K562 (cell line): ENCODE results near the gene RAB40B. TPM values are rescaled to one million over a fixed set of nuclear protein-coding genes. Genes with fewer than 3 reads are reported as not detected.

Experiments used
- ATAC-seq: fragments of 200-7000 bp; cut with Tn5 transposase; 3 replicates; pipeline ENCODE4 v1.9.1; 2020; ENCODE audit warnings: moderate library complexity
- BruUV-seq: library from RNA; stranded (reverse); fragments of 400-500 nt; replicated peaks from 2 replicates; lab custom pipeline; 2021; lab: Mats Ljungman, UMichigan
- CTCF ChIA-PET: fragments of 300-600 bp; formaldehyde crosslinking; extraction: SDS; loops from one replicate; lab custom pipeline; 2021; ENCODE audit warnings: low intra/inter-chr PET ratio; lab: Yijun Ruan, JAX
- POLR2A ChIA-PET: fragments of 300-600, 350-650 bp; sonication (Branson Sonifier 250); formaldehyde crosslinking; extraction: SDS; loops from one replicate; lab custom pipeline; 2021; ENCODE audit warnings: antibody characterized with exemption, inconsistent platforms; lab: Yijun Ruan, JAX
- DNase-seq, 4 experiments: peaks; one replicate each; pipeline versions ENCODE4 v3.0.0 to v3.0.0-alpha.2; 2011 to 2018; ENCODE audit warnings: low spot score in 3 of 4, mixed read lengths in 3 of 4; ENCODE audit errors: extremely low read depth in 1 of 4
- FAIRE-seq: peaks from 2 replicates; lab custom pipeline; 2011; peaks lifted over from hg19 to GRCh38; lab: Jason Lieb, UNC
- H2AFZ ChIP-seq: 2 replicates; pipeline ENCODE4 v1.6.0; 2011; ENCODE audit warnings: low read depth, low read length, control low read depth, inconsistent platforms
- H3K27ac ChIP-seq: fragments of 200-600 bp; 3 replicates; pipeline ENCODE4 v1.8.0; 2011; ENCODE audit warnings: low read depth, mild to moderate bottlenecking, control low read depth, inconsistent platforms, low read length, moderate library complexity, mixed read lengths; ENCODE audit errors: extremely low read depth
- H3K27me3 ChIP-seq, 2 experiments: fragments of 300-600 bp in 1 of 2; 2 replicates in 1 of 2; 3 replicates in 1 of 2; pipeline versions ENCODE4 v1.6.0 to v1.8.0; 2011; ENCODE audit warnings: inconsistent platforms in 2 of 2, low read length in 2 of 2, mild to moderate bottlenecking in 1 of 2, mixed read lengths in 1 of 2, moderate library complexity in 1 of 2; ENCODE audit not compliant: control insufficient read depth in 2 of 2, insufficient read depth in 2 of 2
- H3K36me3 ChIP-seq: fragments of 300-600 bp; 3 replicates; pipeline ENCODE4 v1.8.0; 2011; ENCODE audit warnings: mild to moderate bottlenecking, low read length, inconsistent platforms; ENCODE audit not compliant: control insufficient read depth, insufficient read depth
- H3K4me1 ChIP-seq, 2 experiments: fragments of 200-600 bp in 1 of 2; replicated peaks in 1 of 2; 2 replicates in 1 of 2; 3 replicates in 1 of 2; pipeline versions ENCODE4 v1.5.1 to v1.8.0; 2011; ENCODE audit warnings: inconsistent platforms in 2 of 2, low read length in 2 of 2, mild to moderate bottlenecking in 1 of 2, mixed read lengths in 1 of 2, moderate library complexity in 1 of 2; ENCODE audit not compliant: control insufficient read depth in 2 of 2, insufficient read depth in 2 of 2
- H3K4me2 ChIP-seq: 2 replicates; pipeline ENCODE4 v1.6.1; 2011; ENCODE audit warnings: low read length, control low read depth, inconsistent platforms, mixed read lengths; ENCODE audit not compliant: insufficient read depth
- H3K4me3 ChIP-seq: fragments of 200-600 bp; sonication (generic), shearing (Covaris generic); 2 replicates; pipeline ENCODE4 v1.5.1; 2016; ENCODE audit warnings: control low read depth, inconsistent platforms
- H3K79me2 ChIP-seq: fragments of 200-600 bp; 3 replicates; pipeline ENCODE4 v1.8.0; 2011; ENCODE audit warnings: low read length, inconsistent platforms; ENCODE audit not compliant: control insufficient read depth, insufficient read depth
- H3K9ac ChIP-seq, 2 experiments: 2 replicates each; pipeline versions ENCODE4 v1.6.0 to v1.6.1; 2011; ENCODE audit warnings: low read depth in 2 of 2, low read length in 2 of 2, control low read depth in 1 of 2, inconsistent platforms in 1 of 2, mild to moderate bottlenecking in 1 of 2, mixed read lengths in 1 of 2; ENCODE audit not compliant: insufficient read depth in 1 of 2
- H3K9me1 ChIP-seq: one replicate; pipeline ENCODE4 v1.6.0; 2011; ENCODE audit warnings: inconsistent platforms, mild to moderate bottlenecking, low read length, moderate library complexity; ENCODE audit not compliant: control insufficient read depth, insufficient read depth
- H3K9me3 ChIP-seq: replicated peaks from 2 replicates; pipeline ENCODE4 v1.5.1; 2011; ENCODE audit warnings: low read depth, low read length, inconsistent platforms; ENCODE audit not compliant: control insufficient read depth, insufficient read depth
- H4K20me1 ChIP-seq: replicated peaks from 2 replicates; pipeline ENCODE4 v1.6.1; 2011; ENCODE audit warnings: low read length, inconsistent platforms, mixed read lengths; ENCODE audit not compliant: control insufficient read depth, insufficient read depth
- MTF1 ChIP-seq: fragments of 250-450 bp; sonication (Bioruptor Pico); IDR thresholded peaks from 2 replicates; pipeline ENCODE4 v1.9.0; 2021; ENCODE audit warnings: moderate library complexity, mild to moderate bottlenecking, inconsistent platforms, borderline replicate concordance
- NR2C2 ChIP-seq, 2 experiments: fragments of 200-800 bp in 1 of 2; sonication (Bioruptor generic) in 1 of 2; sonication (generic) in 1 of 2; formaldehyde crosslinking in 1 of 2; IDR thresholded peaks; 2 replicates each; pipeline versions ENCODE4 v1.6.1 to v1.8.0; 2016 to 2022; ENCODE audit warnings: mild to moderate bottlenecking in 1 of 2, missing compliant biosample characterization in 1 of 2, missing genetic modification characterization in 1 of 2, missing genetic modification reagents in 1 of 2
- SMAD3 ChIP-seq: fragments of 450-650 bp; formaldehyde crosslinking; conservative IDR thresholded peaks from 2 replicates; pipeline ENCODE4 v1.4.0; 2020; ENCODE audit warnings: mild to moderate bottlenecking
- STAT5A ChIP-seq: IDR thresholded peaks from 2 replicates; pipeline ENCODE4 v1.6.1; 2012; ENCODE audit warnings: low read length, inconsistent platforms, borderline replicate concordance
- ZFP1 ChIP-seq: fragments of 450-650 bp; formaldehyde crosslinking; IDR thresholded peaks from 2 replicates; pipeline ENCODE4 v1.4.0; 2020; ENCODE audit warnings: mild to moderate bottlenecking, mixed read lengths
- ZNF212 ChIP-seq: fragments of 450-650 bp; formaldehyde crosslinking; IDR thresholded peaks from 2 replicates; pipeline ENCODE4 v1.4.0; 2020; ENCODE audit warnings: mild to moderate bottlenecking
- ZNF239 ChIP-seq: fragments of 250-450 bp; sonication (Bioruptor Pico); IDR thresholded peaks from 2 replicates; pipeline ENCODE4 v1.4.0; 2020; ENCODE audit warnings: mild to moderate bottlenecking
- WGBS: fragments of 100-300 bp; shearing (Covaris generic); methylation state at CpG from one replicate; pipeline ENCODE4 v1.1.6; 2016; ENCODE audit warnings: low coverage, mixed read lengths; ENCODE audit not compliant: insufficient coverage; ENCODE audit errors: missing lambda C conversion rate; 5-methylcytosine and 5-hydroxymethylcytosine counted together
- in situ Hi-C: fragments of 300-500 bp; cut with MboI; formaldehyde crosslinking; loops from 4 replicates; pipeline ENCODE4 v1.15.0; 2018; ENCODE audit warnings: inconsistent platforms, mixed read lengths
- intact Hi-C: fragments of 100-400 bp; cut with micrococcal nuclease; formaldehyde crosslinking; loops from 2 replicates; pipeline ENCODE4 v1.14.2; 2022
- polyA plus RNA-seq, 8 experiments: library from polyadenylated mRNA; depleted of rRNA in 4 of 8; stranded (reverse) in 5 of 8; unstranded in 3 of 8; fragments of >200 nt; fragmentation: Nextera tagmentation in 2 of 8; fragmentation: Illumina TruSeq in 1 of 8; extraction: Ambion mirVana in 2 of 8; extraction: Trizol in 1 of 8; gene quantifications; 2 replicates each; pipeline versions ENCODE4 v1.2.1 to v1.2.3, GENCODE V29; 2011 to 2014; ENCODE audit warnings: inconsistent platforms in 1 of 8, missing spikeins in 1 of 8
- total RNA-seq, 7 experiments: library from RNA; depleted of rRNA in 6 of 7; stranded (reverse); fragments of >200 nt in 6 of 7; fragmentation: Illumina TruSeq in 2 of 7; extraction: Trizol in 2 of 7; gene quantifications; 2 replicates each; pipeline versions ENCODE4 v1.2.1 to v1.2.3, GENCODE V29; 2011 to 2021; ENCODE audit warnings: low replicate concordance in 1 of 7
- TF ChIP-seq, protein P1 (sequence below): fragments of 200-600 bp; sonication (generic); IDR thresholded peaks from one replicate; pipeline ENCODE4 v1.6.1; 2012; ENCODE audit warnings: mild to moderate bottlenecking, low read depth, low read length, inconsistent platforms
- TF ChIP-seq, protein P2 (sequence below): sonication (generic); formaldehyde crosslinking; IDR thresholded peaks from 2 replicates; pipeline ENCODE4 v1.8.1; 2023; ENCODE audit warnings: mild to moderate bottlenecking, missing genetic modification reagents

RAB40B gene
- total and polyA plus RNA-seq, 9 of the 15 experiments (the other 6 are each of a cell fraction or from before 2014, with no cell fraction given), result 0.13 to 4.6 (median 1.4) TPM

DNA sequence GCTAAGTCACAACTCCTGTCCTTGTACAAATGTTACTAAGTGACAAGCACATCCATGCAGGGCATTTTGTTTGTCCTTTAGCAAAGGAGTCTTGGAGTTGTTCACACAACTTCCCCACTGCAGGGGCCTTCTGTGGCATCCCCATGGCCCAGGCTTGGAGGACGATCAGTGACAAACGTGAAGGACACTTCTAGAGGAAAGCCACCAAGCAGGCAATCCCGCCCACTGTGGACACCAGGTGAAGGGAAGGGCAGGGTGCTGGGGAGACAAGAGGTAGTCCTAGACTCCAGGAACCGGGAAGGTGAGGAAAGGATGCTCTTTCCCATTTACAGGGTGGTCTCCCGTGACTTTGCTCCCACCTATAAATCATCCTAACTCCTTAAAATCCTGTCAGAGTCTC lies 54.4 kb downstream of the RAB40B start:
- DNase-seq (no peak), ATAC-seq (no peak), FAIRE-seq (no peak)
- intact Hi-C loops (no loop called here), in situ Hi-C loops (no loop called here)
- ChIA-PET POLR2A (interaction anchor here (0.5 kb wide), 1 partner anchor 50 kb away, joined by 4 read pairs; no protein-coding TSS in a partner anchor), CTCF (no interaction called here)
- 87% methylated on average over 5 of the region's 5 CpGs for WGBS
- H3K27me3 ChIP-seq, result no peaks in the 10 kb centered on the region
- peaks cover 85% of the 10 kb centered on the region for H3K79me2 ChIP-seq
- H3K27ac ChIP-seq, result no peak overlapping the region
- peaks cover 66% of the 10 kb centered on the region for H3K36me3 ChIP-seq
- no peak overlapping the region for H3K9ac ChIP-seq
- no peak overlapping the region for H3K4me2 ChIP-seq
- H3K4me3 ChIP-seq, result no peak overlapping the region
- H3K4me1 ChIP-seq, result peaks cover 11 to 34% of the 10 kb centered on the region in 2 experiments; a peak in 4 of 5 replicates
- no peaks in the 10 kb centered on the region for H3K9me3 ChIP-seq
- H4K20me1 ChIP-seq, result peaks cover 28% of the 10 kb centered on the region
- no peak overlapping the region for H2AFZ ChIP-seq
- no TSS peak for BruUV-seq
- peaks cover 9% of the 10 kb centered on the region for H3K9me1 ChIP-seq
- TF ChIP-seq ZNF212 (no peak), NR2C2 (CRISPR knock-in tag; IDR thresholded peaks at IDR 0.05) (no peak), NR2C2 (tag; IDR thresholded peaks at IDR 0.05) (no peak), ZNF239 (CRISPR knock-in tag) (no peak), SMAD3 (no peak), STAT5A (no peak), ZFP1 (CRISPR knock-in tag) (no peak), MTF1 (no peak)
- TF ChIP-seq, protein P1, sequence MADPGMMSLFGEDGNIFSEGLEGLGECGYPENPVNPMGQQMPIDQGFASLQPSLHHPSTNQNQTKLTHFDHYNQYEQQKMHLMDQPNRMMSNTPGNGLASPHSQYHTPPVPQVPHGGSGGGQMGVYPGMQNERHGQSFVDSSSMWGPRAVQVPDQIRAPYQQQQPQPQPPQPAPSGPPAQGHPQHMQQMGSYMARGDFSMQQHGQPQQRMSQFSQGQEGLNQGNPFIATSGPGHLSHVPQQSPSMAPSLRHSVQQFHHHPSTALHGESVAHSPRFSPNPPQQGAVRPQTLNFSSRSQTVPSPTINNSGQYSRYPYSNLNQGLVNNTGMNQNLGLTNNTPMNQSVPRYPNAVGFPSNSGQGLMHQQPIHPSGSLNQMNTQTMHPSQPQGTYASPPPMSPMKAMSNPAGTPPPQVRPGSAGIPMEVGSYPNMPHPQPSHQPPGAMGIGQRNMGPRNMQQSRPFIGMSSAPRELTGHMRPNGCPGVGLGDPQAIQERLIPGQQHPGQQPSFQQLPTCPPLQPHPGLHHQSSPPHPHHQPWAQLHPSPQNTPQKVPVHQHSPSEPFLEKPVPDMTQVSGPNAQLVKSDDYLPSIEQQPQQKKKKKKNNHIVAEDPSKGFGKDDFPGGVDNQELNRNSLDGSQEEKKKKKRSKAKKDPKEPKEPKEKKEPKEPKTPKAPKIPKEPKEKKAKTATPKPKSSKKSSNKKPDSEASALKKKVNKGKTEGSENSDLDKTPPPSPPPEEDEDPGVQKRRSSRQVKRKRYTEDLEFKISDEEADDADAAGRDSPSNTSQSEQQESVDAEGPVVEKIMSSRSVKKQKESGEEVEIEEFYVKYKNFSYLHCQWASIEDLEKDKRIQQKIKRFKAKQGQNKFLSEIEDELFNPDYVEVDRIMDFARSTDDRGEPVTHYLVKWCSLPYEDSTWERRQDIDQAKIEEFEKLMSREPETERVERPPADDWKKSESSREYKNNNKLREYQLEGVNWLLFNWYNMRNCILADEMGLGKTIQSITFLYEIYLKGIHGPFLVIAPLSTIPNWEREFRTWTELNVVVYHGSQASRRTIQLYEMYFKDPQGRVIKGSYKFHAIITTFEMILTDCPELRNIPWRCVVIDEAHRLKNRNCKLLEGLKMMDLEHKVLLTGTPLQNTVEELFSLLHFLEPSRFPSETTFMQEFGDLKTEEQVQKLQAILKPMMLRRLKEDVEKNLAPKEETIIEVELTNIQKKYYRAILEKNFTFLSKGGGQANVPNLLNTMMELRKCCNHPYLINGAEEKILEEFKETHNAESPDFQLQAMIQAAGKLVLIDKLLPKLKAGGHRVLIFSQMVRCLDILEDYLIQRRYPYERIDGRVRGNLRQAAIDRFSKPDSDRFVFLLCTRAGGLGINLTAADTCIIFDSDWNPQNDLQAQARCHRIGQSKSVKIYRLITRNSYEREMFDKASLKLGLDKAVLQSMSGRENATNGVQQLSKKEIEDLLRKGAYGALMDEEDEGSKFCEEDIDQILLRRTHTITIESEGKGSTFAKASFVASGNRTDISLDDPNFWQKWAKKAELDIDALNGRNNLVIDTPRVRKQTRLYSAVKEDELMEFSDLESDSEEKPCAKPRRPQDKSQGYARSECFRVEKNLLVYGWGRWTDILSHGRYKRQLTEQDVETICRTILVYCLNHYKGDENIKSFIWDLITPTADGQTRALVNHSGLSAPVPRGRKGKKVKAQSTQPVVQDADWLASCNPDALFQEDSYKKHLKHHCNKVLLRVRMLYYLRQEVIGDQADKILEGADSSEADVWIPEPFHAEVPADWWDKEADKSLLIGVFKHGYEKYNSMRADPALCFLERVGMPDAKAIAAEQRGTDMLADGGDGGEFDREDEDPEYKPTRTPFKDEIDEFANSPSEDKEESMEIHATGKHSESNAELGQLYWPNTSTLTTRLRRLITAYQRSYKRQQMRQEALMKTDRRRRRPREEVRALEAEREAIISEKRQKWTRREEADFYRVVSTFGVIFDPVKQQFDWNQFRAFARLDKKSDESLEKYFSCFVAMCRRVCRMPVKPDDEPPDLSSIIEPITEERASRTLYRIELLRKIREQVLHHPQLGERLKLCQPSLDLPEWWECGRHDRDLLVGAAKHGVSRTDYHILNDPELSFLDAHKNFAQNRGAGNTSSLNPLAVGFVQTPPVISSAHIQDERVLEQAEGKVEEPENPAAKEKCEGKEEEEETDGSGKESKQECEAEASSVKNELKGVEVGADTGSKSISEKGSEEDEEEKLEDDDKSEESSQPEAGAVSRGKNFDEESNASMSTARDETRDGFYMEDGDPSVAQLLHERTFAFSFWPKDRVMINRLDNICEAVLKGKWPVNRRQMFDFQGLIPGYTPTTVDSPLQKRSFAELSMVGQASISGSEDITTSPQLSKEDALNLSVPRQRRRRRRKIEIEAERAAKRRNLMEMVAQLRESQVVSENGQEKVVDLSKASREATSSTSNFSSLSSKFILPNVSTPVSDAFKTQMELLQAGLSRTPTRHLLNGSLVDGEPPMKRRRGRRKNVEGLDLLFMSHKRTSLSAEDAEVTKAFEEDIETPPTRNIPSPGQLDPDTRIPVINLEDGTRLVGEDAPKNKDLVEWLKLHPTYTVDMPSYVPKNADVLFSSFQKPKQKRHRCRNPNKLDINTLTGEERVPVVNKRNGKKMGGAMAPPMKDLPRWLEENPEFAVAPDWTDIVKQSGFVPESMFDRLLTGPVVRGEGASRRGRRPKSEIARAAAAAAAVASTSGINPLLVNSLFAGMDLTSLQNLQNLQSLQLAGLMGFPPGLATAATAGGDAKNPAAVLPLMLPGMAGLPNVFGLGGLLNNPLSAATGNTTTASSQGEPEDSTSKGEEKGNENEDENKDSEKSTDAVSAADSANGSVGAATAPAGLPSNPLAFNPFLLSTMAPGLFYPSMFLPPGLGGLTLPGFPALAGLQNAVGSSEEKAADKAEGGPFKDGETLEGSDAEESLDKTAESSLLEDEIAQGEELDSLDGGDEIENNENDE, result no peak
- TF ChIP-seq, protein P2, sequence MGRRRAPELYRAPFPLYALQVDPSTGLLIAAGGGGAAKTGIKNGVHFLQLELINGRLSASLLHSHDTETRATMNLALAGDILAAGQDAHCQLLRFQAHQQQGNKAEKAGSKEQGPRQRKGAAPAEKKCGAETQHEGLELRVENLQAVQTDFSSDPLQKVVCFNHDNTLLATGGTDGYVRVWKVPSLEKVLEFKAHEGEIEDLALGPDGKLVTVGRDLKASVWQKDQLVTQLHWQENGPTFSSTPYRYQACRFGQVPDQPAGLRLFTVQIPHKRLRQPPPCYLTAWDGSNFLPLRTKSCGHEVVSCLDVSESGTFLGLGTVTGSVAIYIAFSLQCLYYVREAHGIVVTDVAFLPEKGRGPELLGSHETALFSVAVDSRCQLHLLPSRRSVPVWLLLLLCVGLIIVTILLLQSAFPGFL, result no peak
